GM12878 (cell line): ENCODE data around the gene TGFBR3. TPM values are rescaled to one million over a fixed set of nuclear protein-coding genes. Genes with fewer than 3 reads are reported as not detected.

Experiments used
- ATAC-seq: fragments of 200-7000 bp; cut with Tn5 transposase; 3 replicates; pipeline ENCODE4 v1.9.1; 2020; ENCODE audit warnings: mild to moderate bottlenecking, moderate library complexity
- BruUV-seq: library from RNA; stranded (reverse); fragments of 400-500 nt; replicated peaks from 2 replicates; lab custom pipeline; 2021; lab: Mats Ljungman, UMichigan
- CTCF ChIA-PET: fragments of 300-600 bp; sonication (Branson Sonifier 250); formaldehyde crosslinking; extraction: SDS; loops from one replicate; lab custom pipeline; 2021; ENCODE audit warnings: inconsistent platforms; lab: Yijun Ruan, JAX
- POLR2A ChIA-PET: fragments of 350-600 bp; formaldehyde crosslinking; extraction: SDS; loops from one replicate; lab custom pipeline; 2021; ENCODE audit warnings: inconsistent platforms; lab: Charles Lee
- RAD21 ChIA-PET: fragments of 300-600 bp; sonication (Branson Sonifier 250); formaldehyde crosslinking; loops from one replicate; lab custom pipeline; 2023; ENCODE audit warnings: antibody characterized with exemption; ENCODE audit not compliant: unreplicated experiment; lab: Charles Lee
- SMC1A ChIA-PET: fragments of 300-600 bp; sonication (Branson Sonifier 250); formaldehyde crosslinking; loops from one replicate; lab custom pipeline; 2023; ENCODE audit not compliant: unreplicated experiment, uncharacterized antibody; lab: Charles Lee
- DNase-seq: peaks from one replicate; pipeline ENCODE4 v3.0.0-alpha.2; 2011; ENCODE audit warnings: low read depth, low spot score
- FAIRE-seq: peaks from 3 replicates; lab custom pipeline; 2011; peaks lifted over from hg19 to GRCh38; lab: Jason Lieb, UNC
- H2AFZ ChIP-seq: 2 replicates; pipeline ENCODE4 v1.6.0; 2011; ENCODE audit warnings: low read depth, low read length, control low read depth; ENCODE audit not compliant: control insufficient read depth
- H3K27ac ChIP-seq: 2 replicates; pipeline ENCODE4 v1.5.1; 2011; ENCODE audit warnings: control low read depth; ENCODE audit not compliant: control insufficient read depth, insufficient read depth
- H3K27me3 ChIP-seq, 2 experiments: replicated peaks in 1 of 2; 2 replicates each; pipeline versions ENCODE4 v1.6.0 to v1.6.1; 2011; ENCODE audit warnings: low read length in 1 of 2; ENCODE audit not compliant: control insufficient read depth in 2 of 2, insufficient read depth in 2 of 2
- H3K36me3 ChIP-seq, 2 experiments: 2 replicates each; pipeline ENCODE4 v1.5.1; 2011; ENCODE audit warnings: low read length in 1 of 2; ENCODE audit not compliant: control insufficient read depth in 2 of 2, insufficient read depth in 2 of 2
- H3K4me1 ChIP-seq: 2 replicates; pipeline ENCODE4 v1.6.1; 2011; ENCODE audit warnings: mild to moderate bottlenecking, low read length, moderate library complexity, mixed read lengths; ENCODE audit not compliant: control insufficient read depth, insufficient read depth
- H3K4me2 ChIP-seq: 2 replicates; pipeline ENCODE4 v1.6.0; 2011; ENCODE audit warnings: control low read depth; ENCODE audit not compliant: control insufficient read depth, insufficient read depth
- H3K4me3 ChIP-seq: fragments of 200-600 bp; sonication (generic); 2 replicates; pipeline ENCODE4 v1.5.1; 2016
- H3K79me2 ChIP-seq: 2 replicates; pipeline ENCODE4 v1.6.0; 2011; ENCODE audit warnings: low read length; ENCODE audit not compliant: control insufficient read depth, insufficient read depth
- H3K9ac ChIP-seq: 2 replicates; pipeline ENCODE4 v1.8.0; 2011; ENCODE audit warnings: low read length, control low read depth, mixed read lengths; ENCODE audit not compliant: control insufficient read depth, insufficient read depth
- H3K9me3 ChIP-seq: replicated peaks from 3 replicates; pipeline ENCODE4 v1.5.1; 2011; ENCODE audit warnings: mild to moderate bottlenecking, low read length; ENCODE audit not compliant: control insufficient read depth, insufficient read depth
- H4K20me1 ChIP-seq: 2 replicates; pipeline ENCODE4 v1.6.0; 2011; ENCODE audit not compliant: control insufficient read depth, insufficient read depth
- BCLAF1 ChIP-seq: fragments of 450-650 bp; IDR thresholded peaks from 2 replicates; pipeline ENCODE4 v1.6.1; 2017; ENCODE audit warnings: antibody characterized with exemption, mild to moderate bottlenecking, moderate library complexity
- CHD4 ChIP-seq: fragments of 200-600 bp; sonication (generic); IDR thresholded peaks from 2 replicates; pipeline ENCODE4 v1.6.1; 2016; ENCODE audit warnings: mild to moderate bottlenecking
- CREM ChIP-seq: IDR thresholded peaks from 2 replicates; pipeline ENCODE4 v1.6.1; 2014; ENCODE audit warnings: antibody characterized with exemption, low read depth
- EED ChIP-seq: sonication (generic); IDR thresholded peaks from 2 replicates; pipeline ENCODE4 v1.6.1; 2016; ENCODE audit warnings: antibody characterized with exemption, low read depth
- GABPA ChIP-seq: IDR thresholded peaks from 2 replicates; pipeline ENCODE4 v1.6.1; 2014; ENCODE audit warnings: antibody characterized with exemption, low read depth, mild to moderate bottlenecking, inconsistent platforms
- KDM1A ChIP-seq: fragments of 200-600 bp; sonication (generic); IDR thresholded peaks from 2 replicates; pipeline ENCODE4 v1.6.1; 2016; ENCODE audit warnings: borderline replicate concordance
- MAX ChIP-seq: IDR thresholded peaks from 2 replicates; pipeline ENCODE4 v1.6.1; 2012; ENCODE audit warnings: low read depth, low read length, improper control_type of control experiment
- MEF2B ChIP-seq: fragments of 450-650 bp; IDR thresholded peaks from 2 replicates; pipeline ENCODE4 v1.6.1; 2018; ENCODE audit warnings: mild to moderate bottlenecking, moderate library complexity; ENCODE audit not compliant: partially characterized antibody, poor library complexity, severe bottlenecking
- PML ChIP-seq: IDR thresholded peaks from 2 replicates; pipeline ENCODE4 v1.6.1; 2012; ENCODE audit warnings: low read length, inconsistent platforms
- POLR2AphosphoS5 ChIP-seq: IDR thresholded peaks from 2 replicates; pipeline ENCODE4 v1.6.1; 2011; ENCODE audit warnings: mild to moderate bottlenecking, low read length, inconsistent platforms
- SIX5 ChIP-seq: IDR thresholded peaks from 2 replicates; pipeline ENCODE4 v1.6.1; 2011; ENCODE audit warnings: mild to moderate bottlenecking, low read depth, low read length, moderate library complexity; ENCODE audit not compliant: severe bottlenecking
- SREBF2 ChIP-seq: IDR thresholded peaks from 2 replicates; pipeline ENCODE4 v1.6.1; 2012; ENCODE audit warnings: mild to moderate bottlenecking, low read length
- SUZ12 ChIP-seq: fragments of 200-600 bp; sonication (generic); IDR thresholded peaks from one replicate; pipeline ENCODE4 v1.6.1; 2018; ENCODE audit warnings: antibody characterized with exemption, mild to moderate bottlenecking; ENCODE audit not compliant: unreplicated experiment
- YBX1 ChIP-seq: fragments of 450-650 bp; IDR thresholded peaks from 2 replicates; pipeline ENCODE4 v1.6.1; 2016; ENCODE audit warnings: antibody characterized with exemption
- YY1 ChIP-seq: IDR thresholded peaks from 2 replicates; pipeline ENCODE4 v1.6.1; 2011; ENCODE audit warnings: low read depth, mild to moderate bottlenecking, low read length
- ZBED1 ChIP-seq: IDR thresholded peaks from 2 replicates; pipeline ENCODE4 v1.6.1; 2016; ENCODE audit warnings: borderline replicate concordance
- ZNF274 ChIP-seq: IDR thresholded peaks from one replicate; pipeline ENCODE4 v1.8.0; 2011; ENCODE audit not compliant: insufficient read length, insufficient read depth
- ZNF384 ChIP-seq: IDR thresholded peaks from 2 replicates; pipeline ENCODE4 v1.6.1; 2012; ENCODE audit warnings: low read depth, mild to moderate bottlenecking, low read length, improper control_type of control experiment, borderline replicate concordance
- ZNF622 ChIP-seq: fragments of 450-650 bp; IDR thresholded peaks from 2 replicates; pipeline ENCODE4 v1.6.1; 2017; ENCODE audit warnings: mild to moderate bottlenecking, inconsistent platforms
- WGBS: methylation state at CpG from one replicate; pipeline ENCODE4 v1.1.6; 2016; ENCODE audit warnings: low lambda C conversion rate; ENCODE audit not compliant: insufficient replicate concordance, insufficient coverage; ENCODE audit errors: missing lambda C conversion rate; 5-methylcytosine and 5-hydroxymethylcytosine counted together
- in situ Hi-C: fragments of 300-500 bp; cut with MboI; formaldehyde crosslinking; loops from 9 replicates; pipeline ENCODE4 v1.14.3; 2018; ENCODE audit warnings: mixed read lengths
- intact Hi-C: fragments of 100-400 bp; cut with micrococcal nuclease; formaldehyde crosslinking; loops from one replicate; pipeline ENCODE4 v1.14.2; 2022; ENCODE audit not compliant: unreplicated experiment
- polyA plus RNA-seq, 11 experiments: library from polyadenylated mRNA; depleted of rRNA in 4 of 11; unstranded in 6 of 11; stranded (reverse) in 5 of 11; fragments of >200 nt; fragmentation: Nextera tagmentation in 4 of 11; fragmentation: Illumina TruSeq in 1 of 11; extraction: Ambion mirVana in 4 of 11; extraction: Trizol in 1 of 11; gene quantifications; 1 replicate in 1 of 11; 2 replicates in 10 of 11; pipeline versions ENCODE4 v1.2.1 to v1.2.3, GENCODE V29; 2011 to 2016; ENCODE audit warnings: inconsistent platforms in 2 of 11, missing spikeins in 2 of 11, low read depth in 1 of 11
- total RNA-seq, 4 experiments: library from RNA; depleted of rRNA in 3 of 4; stranded (reverse); fragments of >200 nt in 3 of 4; fragmentation: Illumina TruSeq in 1 of 4; extraction: Trizol in 1 of 4; gene quantifications; 2 replicates each; pipeline versions ENCODE4 v1.2.1 to v1.2.3, GENCODE V29; 2013 to 2021

TGFBR3 gene
- total and polyA plus RNA-seq, 10 of the 15 experiments (the other 5 are each of a cell fraction or from before 2014, with no cell fraction given), result 2.7 to 16.5 (median 12.6) TPM

GRCh38 chr1:91872000-91872399 is 14.0 kb downstream of the TGFBR3 start:
- DNase-seq, result no peak
- SMC1A ChIA-PET, result interaction anchor here (0.9 to 1.9 kb wide), 5 partner anchors 12 to 359 kb away, joined by 3 to 8 read pairs (median 4); no protein-coding TSS in a partner anchor
- peaks cover 20% of the 10 kb centered on the region for H3K4me1 ChIP-seq
- no peaks in the 10 kb centered on the region for H3K27me3 ChIP-seq
- no peak overlapping the region for H3K4me3 ChIP-seq
- H3K4me2 ChIP-seq, result 0 out of 2 replicates have a peak overlapping the region, but pooled peaks have one; percentile 36
- WGBS, result 97% methylated on average over 2 of the region's 2 CpGs
- no peak for FAIRE-seq
- no peak for ATAC-seq
- RAD21 ChIA-PET, result no interaction called here
- no peak for TF ChIP-seq MAX
- TF ChIP-seq ZNF622, result no peak
- TF ChIP-seq EED, result no peak
- TF ChIP-seq ZNF384, result no peak
- TF ChIP-seq PML, result no peak
- TF ChIP-seq YY1, result no peak
- no peak for TF ChIP-seq CREM
- no peak for TF ChIP-seq POLR2AphosphoS5
- no peak for TF ChIP-seq GABPA
- TF ChIP-seq SIX5, result no peak
- TF ChIP-seq SREBF2, result no peak
- TF ChIP-seq CHD4, result no peak
- no peak for TF ChIP-seq YBX1
- TF ChIP-seq KDM1A, result no peak
- no peak for TF ChIP-seq ZBED1
- TF ChIP-seq ZNF274, result no peak
- TF ChIP-seq SUZ12, result no peak
- TF ChIP-seq MEF2B, result no peak
- no peak for TF ChIP-seq BCLAF1
- H2AFZ ChIP-seq, result no peak overlapping the region
- no peaks in the 10 kb centered on the region for H3K9me3 ChIP-seq
- CTCF ChIA-PET, result interaction anchor here (0.9 to 1.6 kb wide), 2 partner anchors 12 to 18 kb away, joined by 3 read pairs; no protein-coding TSS in a partner anchor
- in situ Hi-C loops, result no loop called here
- intact Hi-C loops, result no loop called here
- POLR2A ChIA-PET, result no interaction called here
- H3K79me2 ChIP-seq, result peaks cover 2% of the 10 kb centered on the region
- H3K27ac ChIP-seq, result no peak overlapping the region
- no peaks in the 10 kb centered on the region for H3K36me3 ChIP-seq
- no TSS peak for BruUV-seq
- H4K20me1 ChIP-seq, result no peaks in the 10 kb centered on the region
- H3K9ac ChIP-seq, result no peak overlapping the region
